GM18505 (cell line): Measurements from ENCODE around the gene ZBTB20.
"Not testable (repeated sequence)": the region's sequence is repeated elsewhere in the genome, so short reads cannot be mapped to it uniquely, and the experiment has no call there.

ENCODE experiments used
- ATAC-seq: cut with Tn5 transposase; IDR thresholded peaks from one replicate; pipeline ENCODE4 v1.9.1; 2021; ENCODE audit not compliant: unreplicated experiment
- POLR2A ChIP-seq: IDR thresholded peaks from 4 replicates; pipeline ENCODE4 v1.6.1; 2011; ENCODE audit warnings: borderline replicate concordance; ENCODE audit not compliant: insufficient read depth, insufficient read length; ENCODE audit errors: extremely low read depth

The ZBTB20 gene

DNA sequence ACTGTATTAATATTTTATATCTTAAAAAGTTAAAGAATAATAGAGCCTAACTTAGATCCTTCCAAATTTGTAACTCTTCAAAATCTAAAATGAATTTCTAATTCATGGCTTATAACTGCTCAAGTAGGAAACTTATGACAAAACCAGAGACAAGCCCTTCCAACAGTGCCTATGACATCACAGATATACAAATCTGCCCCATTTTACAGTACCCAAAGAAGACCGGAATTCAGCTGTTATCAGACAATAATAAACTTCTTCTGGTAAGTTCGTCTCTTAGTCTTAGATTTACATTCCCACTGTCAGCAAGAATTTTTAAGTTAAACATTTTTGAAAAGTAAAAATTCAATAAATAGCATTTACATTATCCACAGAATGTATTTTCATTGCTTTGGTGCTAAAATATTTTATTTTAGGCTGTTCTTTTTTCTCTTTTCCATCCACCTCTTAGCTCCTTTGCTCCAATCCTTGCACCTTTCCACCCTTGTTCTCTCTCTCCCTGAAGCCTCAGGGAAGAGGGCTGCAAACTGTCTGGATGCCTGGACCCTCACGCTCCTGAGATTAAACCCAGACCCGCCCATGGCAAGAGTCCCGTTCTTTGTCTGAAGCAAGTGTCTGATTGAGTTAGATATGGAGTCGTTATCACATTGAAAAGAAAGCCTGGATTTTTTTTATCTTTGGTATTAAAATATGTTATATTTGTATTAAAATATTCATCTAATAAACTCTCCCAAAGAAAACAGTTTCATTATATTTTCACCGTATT is 312.7 kb downstream of the ZBTB20 start:
- no peak for ATAC-seq
- no peak for TF ChIP-seq POLR2A

DNA sequence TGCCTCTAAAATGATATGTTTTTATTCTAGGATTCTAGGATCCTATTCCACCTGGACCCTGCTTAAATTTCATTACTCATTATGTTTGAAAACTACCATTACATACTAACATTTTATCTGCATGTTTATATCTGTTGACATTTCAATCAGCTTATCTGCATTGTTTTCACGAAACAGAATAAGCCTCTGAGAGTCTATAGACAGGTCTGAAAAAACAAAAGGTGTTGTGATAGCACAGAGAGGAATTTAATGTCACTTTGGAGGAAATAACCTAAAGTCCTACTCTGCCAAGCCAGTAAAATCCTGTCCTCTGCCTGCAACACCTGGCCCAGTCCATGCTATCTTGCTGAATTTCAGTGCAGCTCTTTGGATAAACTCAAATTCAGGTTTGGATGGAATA is 315.2 kb downstream of the ZBTB20 start:
- TF ChIP-seq POLR2A, result no peak
- ATAC-seq, result no peak

DNA sequence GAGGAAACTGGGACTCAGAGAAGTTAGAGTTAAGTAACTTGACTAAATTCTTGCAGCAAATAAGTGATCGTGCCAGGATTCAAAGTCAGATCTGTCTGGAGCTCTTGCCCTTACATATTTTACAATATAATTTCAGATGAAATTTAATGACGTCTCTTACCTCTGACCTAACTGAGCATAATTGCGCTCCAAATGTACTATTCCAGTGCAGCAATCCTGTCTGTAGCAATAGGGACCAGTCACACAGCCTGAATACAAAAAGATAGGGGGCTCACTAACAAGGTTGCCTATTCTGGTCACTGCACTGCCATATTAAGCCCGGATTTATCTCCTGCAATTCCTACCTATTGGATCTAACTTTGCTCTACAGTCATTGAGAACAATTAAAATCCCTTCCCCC is 316.4 kb downstream of the ZBTB20 start:
- TF ChIP-seq POLR2A, result no peak
- ATAC-seq, result no peak

DNA sequence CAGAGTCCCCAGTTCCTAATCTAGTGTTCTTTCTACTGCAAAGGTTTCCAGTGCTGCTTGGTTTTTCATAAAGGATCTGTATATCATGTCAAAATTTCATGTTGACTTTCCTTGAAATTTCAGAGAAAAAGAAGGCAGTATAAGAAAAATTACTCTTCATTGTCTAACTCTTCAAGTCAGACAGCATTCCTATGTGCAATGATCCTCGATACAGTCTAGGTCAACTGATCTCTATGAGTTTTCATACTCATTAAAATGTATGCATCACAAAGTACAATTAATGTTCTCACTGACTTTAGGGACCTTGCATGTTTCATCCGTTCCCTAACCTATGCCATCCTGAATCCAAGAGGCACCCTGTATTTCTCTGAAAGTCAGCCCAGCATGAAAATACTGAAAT is 317.3 kb downstream of the ZBTB20 start:
- no peak for TF ChIP-seq POLR2A
- ATAC-seq, result no peak

DNA sequence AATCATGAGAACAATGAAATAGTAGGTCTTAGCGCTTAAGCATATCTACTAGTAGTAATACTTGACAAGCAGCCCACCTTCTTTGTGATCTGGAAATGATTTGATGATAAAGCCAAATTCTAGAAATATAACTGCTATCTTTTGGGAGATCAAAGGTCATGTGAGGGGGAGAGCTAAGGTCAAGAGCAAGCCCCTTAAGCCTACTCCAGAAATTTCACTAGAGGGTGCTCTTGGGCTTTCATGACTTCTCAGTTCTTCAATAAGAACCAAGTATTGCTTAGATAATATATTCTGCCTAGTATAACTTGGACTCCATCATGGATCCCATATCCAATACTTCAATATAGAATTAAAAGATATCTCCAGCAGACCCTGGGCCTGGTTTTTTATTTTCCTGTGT is 319.6 kb downstream of the ZBTB20 start:
- ATAC-seq, result no peak

DNA sequence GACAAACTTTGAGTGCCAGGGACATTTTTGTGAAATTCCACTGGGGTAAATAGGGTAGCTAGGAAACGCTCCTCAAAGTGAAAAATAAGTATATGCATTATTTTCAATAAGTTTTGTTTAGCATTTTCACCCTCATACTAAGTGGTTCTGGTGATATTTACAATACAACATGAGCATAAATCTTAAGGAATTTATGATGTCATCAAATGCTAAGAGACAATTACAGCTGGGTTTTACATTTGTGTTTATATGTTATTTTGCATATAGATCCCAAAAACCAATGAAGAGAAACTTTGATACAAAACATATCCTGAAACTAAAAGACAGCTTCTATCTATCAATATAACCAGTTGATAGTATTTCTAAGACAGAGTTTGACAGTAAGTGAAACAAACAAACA is 323.1 kb downstream of the ZBTB20 start:
- ATAC-seq, result no peak
- TF ChIP-seq POLR2A, result no peak

More for the DNA sequence above, 319.6 kb downstream of the ZBTB20 start:
- TF ChIP-seq POLR2A, result no peak

DNA sequence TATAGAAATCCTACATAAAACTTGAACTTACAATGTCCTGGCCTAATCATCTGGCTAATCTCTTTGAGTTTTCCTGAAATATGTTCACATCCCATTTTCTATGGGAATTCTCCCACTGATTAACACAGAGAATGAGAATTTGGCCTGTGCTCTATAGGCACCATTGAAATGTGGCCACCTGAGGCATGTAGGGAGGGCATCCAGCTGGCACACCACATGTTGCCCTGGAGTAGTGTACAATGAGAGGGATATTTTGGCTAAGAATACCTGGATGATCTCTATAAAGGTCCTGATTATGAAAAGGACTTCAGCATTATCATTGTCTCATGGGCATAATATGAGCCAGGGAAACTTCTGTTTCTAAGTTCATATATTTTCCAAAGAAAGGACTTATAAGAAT is 324.0 kb downstream of the ZBTB20 start:
- ATAC-seq, result no peak
- TF ChIP-seq POLR2A, result no peak

DNA sequence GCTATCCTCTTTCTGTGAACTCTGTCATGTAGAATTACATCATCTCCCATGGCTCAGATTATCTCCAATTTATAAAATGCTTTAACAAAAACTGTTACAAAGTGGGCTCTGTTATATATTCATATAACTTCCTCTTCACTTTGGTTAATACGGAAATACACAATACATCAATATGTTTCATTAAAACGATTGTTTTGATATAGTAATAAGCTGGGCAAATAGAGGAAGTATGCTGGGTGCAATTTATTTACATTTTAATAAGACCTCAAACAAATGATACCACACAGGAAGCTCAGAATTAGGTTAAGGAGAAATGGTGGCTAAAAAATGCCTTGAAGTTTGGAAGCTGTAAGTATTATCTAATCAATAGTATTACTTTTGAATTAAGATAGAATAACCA is 331.0 kb downstream of the ZBTB20 start:
- ATAC-seq, result no peak

DNA sequence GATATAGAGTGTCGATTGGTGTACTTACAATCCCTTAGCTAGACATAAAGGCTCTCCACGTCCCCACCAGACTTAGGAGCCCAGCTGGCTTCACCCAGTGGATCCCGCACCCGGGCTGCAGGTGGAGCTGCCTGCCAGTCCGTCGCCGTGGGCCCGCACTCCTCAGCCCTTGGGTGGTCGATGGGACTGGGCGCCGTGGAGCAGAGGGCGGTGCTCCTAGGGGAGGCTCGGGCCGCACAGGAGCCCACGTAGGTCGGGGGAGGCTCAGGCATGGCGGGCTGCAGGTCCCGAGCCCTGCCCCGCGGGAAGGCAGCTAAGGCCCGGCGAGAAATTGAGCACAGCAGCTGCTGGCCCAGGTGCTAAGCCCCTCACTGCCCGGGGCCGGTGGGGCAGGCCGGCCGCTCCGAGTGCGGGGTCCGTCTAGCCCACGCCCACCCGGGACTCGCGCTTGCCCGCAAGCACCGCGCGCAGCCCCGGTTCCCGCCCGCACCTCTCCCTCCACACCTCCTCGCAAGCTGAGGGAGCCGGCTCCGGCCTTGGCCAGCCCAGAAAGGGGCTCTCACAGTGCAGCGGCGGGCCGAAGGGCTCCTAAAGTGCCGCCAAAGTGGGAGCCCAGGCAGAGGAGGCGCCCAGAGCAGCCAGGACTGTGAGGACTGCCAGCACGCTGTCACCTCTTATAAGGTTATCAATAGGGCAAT is 334.4 kb downstream of the ZBTB20 start:
- not testable (repeated sequence) for ATAC-seq

More for the DNA sequence above, 331.0 kb downstream of the ZBTB20 start:
- TF ChIP-seq POLR2A, result no peak

DNA sequence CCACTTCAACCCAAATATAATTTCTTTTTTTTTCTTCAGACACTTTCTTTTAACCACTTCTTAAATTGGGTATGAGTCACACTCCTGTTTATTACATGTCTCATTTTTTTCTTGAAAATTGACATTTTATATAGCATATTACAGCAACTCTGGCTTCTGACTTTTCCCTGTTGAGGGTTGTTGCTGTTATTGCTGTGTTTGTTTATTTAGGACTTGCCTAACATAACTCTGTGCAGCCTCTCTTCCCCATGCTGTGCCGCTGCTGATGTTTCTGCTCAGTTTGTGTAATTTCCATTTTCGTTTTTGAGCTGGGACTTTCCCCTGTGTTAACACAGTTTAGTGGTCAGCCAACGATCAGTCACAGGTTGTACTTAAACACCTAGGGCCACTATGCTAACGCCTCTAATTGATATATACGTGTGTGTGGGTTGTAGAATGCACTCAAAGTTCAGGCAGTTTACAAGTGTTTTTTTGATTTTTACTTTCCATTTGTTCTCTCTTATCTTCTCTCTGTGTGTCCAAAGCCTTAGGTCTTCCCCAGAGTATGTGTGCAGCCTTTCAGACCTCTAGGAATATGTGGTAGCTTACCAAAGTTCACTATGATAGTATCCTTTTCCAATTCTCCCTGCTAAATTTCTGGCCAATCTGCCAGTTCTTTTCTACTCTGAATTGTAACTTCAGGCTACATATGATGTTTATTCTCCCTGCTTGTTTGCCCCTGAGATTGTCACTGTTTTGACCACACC is 337.2 kb downstream of the ZBTB20 start:
- ATAC-seq, result peak; percentile 99
- TF ChIP-seq POLR2A, result no peak

DNA sequence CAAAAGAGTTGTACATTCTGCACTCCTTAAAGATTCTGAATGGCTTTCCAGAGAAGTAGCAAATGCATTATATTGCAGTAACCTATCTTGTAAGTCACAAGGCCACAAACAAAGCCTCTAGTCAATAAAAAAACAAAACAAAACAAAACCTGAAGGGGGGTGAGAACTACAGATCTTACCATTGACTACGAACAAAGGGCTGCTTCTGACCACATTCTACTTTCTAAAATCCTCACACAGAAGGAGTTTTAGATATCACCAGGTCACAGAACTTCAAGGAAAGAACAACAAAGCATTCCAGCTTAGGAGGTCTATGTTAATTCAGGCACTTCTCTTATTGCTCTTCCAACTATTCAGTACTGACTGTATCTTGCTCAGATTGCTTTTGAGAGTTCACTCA is 343.0 kb downstream of the ZBTB20 start:
- no peak for ATAC-seq
- TF ChIP-seq POLR2A, result no peak

DNA sequence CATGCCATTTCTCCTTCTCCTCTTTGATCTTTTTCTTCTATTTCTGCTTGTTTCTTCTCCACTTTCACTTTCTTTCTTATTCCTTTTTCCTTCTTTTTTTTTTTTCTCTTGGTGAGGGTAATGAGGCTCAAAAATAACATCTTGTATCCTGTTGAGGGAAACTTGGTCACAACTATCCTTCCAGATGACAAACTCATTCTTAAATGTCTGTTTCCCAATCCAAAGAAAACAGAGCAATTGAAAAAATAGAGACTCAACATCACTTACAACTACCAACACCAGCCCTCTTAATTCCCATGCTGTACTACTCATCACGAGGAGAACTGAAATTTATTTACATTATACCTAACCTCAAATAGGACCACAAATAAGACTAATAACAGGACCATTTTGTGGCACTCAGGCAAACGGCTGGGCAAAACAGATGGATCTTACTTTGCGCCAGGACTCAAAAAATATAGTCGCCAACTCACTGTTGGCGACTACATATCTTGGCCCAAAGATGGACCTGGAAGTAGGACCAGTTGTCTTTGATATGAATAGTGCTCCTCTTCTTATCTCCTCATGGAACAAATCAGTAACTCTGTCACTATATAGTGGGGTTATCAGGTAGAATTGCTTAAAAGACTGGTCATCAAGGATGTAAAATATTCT is 343.9 kb downstream of the ZBTB20 start:
- no peak for TF ChIP-seq POLR2A
- ATAC-seq, result no peak

DNA sequence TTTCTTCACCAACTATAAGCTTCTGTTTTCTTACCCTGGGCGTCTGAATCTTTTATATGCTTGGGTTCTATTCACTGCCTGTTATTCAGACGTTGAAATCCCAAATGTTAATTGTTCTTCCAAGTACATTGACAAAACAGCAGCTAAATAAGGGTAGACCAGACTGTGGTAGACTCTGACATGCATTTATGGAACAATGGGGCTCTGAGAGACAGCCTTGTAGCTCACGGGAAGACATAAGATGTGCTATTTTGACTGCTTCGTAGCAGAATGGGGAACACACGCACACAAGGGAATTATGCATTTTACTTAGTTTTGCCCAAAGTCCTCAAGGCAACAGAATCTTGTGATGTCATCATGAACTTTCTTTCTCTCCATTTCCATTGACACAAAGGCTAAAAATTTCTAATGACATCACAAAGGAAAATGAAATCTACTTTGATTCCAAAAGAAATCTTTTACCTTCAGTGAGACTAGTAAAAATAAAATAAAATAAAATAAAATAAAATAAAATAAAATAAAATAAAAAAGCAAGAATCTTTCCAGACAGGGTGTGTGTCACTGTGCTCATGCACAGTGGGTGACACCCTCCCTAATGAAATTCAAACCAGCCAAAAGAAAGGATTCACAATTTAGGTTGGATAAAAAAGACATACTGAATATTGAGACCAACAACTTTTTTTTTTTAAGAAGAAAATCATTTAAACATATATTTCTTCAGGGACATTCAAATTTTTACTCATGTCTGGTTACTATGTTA is 346.6 kb downstream of the ZBTB20 start:
- TF ChIP-seq POLR2A, result no peak

More for the DNA sequence above, 346.6 kb downstream of the ZBTB20 start:
- no peak for ATAC-seq
